Measurements from ENCODE around the gene MAP3K13.

GRCh38 chr3:185353225-185353624 is 9.7 kb upstream of the MAP3K13 start:
- no peak for TF ChIP-seq CTCF (conservative IDR thresholded peaks at IDR 0.05 in 1 of 2, IDR thresholded peaks at IDR 0.05 in 1 of 2; ENCODE audit: low read depth in 1 of 2, low read length in 2 of 2)
- TF ChIP-seq EZH2 (IDR thresholded peaks at IDR 0.05; ENCODE audit: low read length, missing control alignments): no peak

Data from fibroblast of lung (primary cell).